ENCODE measurements around the gene CRB1. TPM values are rescaled to one million over a fixed set of nuclear protein-coding genes. Genes with fewer than 3 reads are reported as not detected.

The CRB1 gene
- total RNA-seq, 1 experiment from 2014 or later = not detected

DNA sequence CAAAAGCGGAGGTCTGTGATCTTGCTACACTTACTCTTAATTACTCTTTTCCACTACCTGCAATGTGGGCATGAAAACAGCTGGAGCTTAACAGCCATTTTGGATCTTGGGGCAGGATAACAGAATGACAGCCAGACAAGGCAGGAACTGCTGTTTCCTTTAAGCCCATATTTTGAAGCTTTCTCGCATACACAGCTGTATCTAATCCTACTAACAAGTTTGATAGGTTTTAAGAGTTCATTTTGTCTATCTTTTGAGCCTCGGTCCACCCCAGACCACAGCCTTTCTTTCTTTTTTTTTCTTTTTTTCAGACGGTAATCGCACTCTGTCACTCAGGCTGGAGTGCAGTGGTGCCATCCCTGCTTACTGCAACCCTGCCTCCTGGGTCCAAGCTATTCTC, 42.4 kb upstream of the CRB1 start:
- WGBS (ENCODE audit: extremely low coverage, insufficient read length, low lambda C conversion rate) = no CpG with 5 or more reads among the region's 5 CpGs

More for the DNA sequence above, 42.4 kb upstream of the CRB1 start:
- H3K27ac ChIP-seq (ENCODE audit: insufficient read length, low read depth, low read length) = no peak overlapping the region
- Mint-ChIP-seq H3K27ac (no peak overlapping the region; a peak in 1 of 7 replicates), H3K4me1 (peaks cover 10% of the 10 kb centered on the region in 2 experiments), H3K36me3 (ENCODE audit: insufficient read depth in 1 of 3, low read depth in 3 of 3) (peaks cover 0 to 4% (median 4%) of the 10 kb centered on the region in 3 experiments; a peak in 3 of 7 replicates), H3K27me3 (ENCODE audit: low read depth) (no peaks in the 10 kb centered on the region), H3K9me3 (no peaks in the 10 kb centered on the region), H3K4me3 (no peak overlapping the region)
- H3K23ac ChIP-seq (ENCODE audit: insufficient read length, low read depth, low read length) = no peak overlapping the region
- H3K79me2 ChIP-seq (ENCODE audit: insufficient read depth, low read length) = no peaks in the 10 kb centered on the region
- no peaks in the 10 kb centered on the region for H3K4me1 ChIP-seq (ENCODE audit: insufficient read depth, low read length)
- no peak overlapping the region for H3K56ac ChIP-seq (ENCODE audit: insufficient read length, low read depth, low read length)
- H2BK15ac ChIP-seq (ENCODE audit: low read depth, low read length) = no peak overlapping the region
- no peak overlapping the region for H3K4me2 ChIP-seq (ENCODE audit: insufficient read depth, insufficient read length, low read length)
- H2BK120ac ChIP-seq (ENCODE audit: low read depth, low read length, poor library complexity, severe bottlenecking) = no peak overlapping the region
- H3K18ac ChIP-seq (ENCODE audit: insufficient read length, low read depth, low read length) = no peak overlapping the region
- no peaks in the 10 kb centered on the region for H3K23me2 ChIP-seq (ENCODE audit: insufficient read length, low read depth, low read length, poor library complexity, severe bottlenecking)
- no peaks in the 10 kb centered on the region for H3K9me3 ChIP-seq (ENCODE audit: control insufficient read depth, low read depth, low read length)
- H2AK5ac ChIP-seq (ENCODE audit: insufficient read length, low read length) = no peak overlapping the region
- peak overlapping the region; percentile 68 for H2AFZ ChIP-seq (ENCODE audit: low read length)
- no peak for DNase-seq
- H4K20me1 ChIP-seq (ENCODE audit: control insufficient read depth, insufficient read depth, insufficient read length) = peaks cover 2% of the 10 kb centered on the region
- no peak overlapping the region for H3K9ac ChIP-seq (ENCODE audit: extremely low read depth, insufficient read length, low read length)
- H3K79me1 ChIP-seq (ENCODE audit: insufficient read depth, low read depth, low read length, poor library complexity, severe bottlenecking) = no peaks in the 10 kb centered on the region
- H2BK20ac ChIP-seq (ENCODE audit: low read depth, low read length, poor library complexity, severe bottlenecking) = no peak overlapping the region
- no peak overlapping the region for H2BK5ac ChIP-seq (ENCODE audit: insufficient read length, low read length)
- no peak overlapping the region for H4K91ac ChIP-seq (ENCODE audit: insufficient read length, low read depth, low read length)
- H4K5ac ChIP-seq (ENCODE audit: insufficient read length, low read depth, low read length) = peak overlapping the region; percentile 36
- no peak overlapping the region for H2BK12ac ChIP-seq (ENCODE audit: insufficient read length, low read depth, low read length)
- no peak overlapping the region for H4K8ac ChIP-seq (replicated peaks; ENCODE audit: insufficient read length, low read depth, low read length)
- no peak overlapping the region for H3K14ac ChIP-seq (ENCODE audit: insufficient read depth, low read length)
- no peak overlapping the region for H3K4ac ChIP-seq (ENCODE audit: low read depth, low read length)
- no peaks in the 10 kb centered on the region for H3K27me3 ChIP-seq (ENCODE audit: insufficient read depth, low read length)
- TF ChIP-seq, protein P1, sequence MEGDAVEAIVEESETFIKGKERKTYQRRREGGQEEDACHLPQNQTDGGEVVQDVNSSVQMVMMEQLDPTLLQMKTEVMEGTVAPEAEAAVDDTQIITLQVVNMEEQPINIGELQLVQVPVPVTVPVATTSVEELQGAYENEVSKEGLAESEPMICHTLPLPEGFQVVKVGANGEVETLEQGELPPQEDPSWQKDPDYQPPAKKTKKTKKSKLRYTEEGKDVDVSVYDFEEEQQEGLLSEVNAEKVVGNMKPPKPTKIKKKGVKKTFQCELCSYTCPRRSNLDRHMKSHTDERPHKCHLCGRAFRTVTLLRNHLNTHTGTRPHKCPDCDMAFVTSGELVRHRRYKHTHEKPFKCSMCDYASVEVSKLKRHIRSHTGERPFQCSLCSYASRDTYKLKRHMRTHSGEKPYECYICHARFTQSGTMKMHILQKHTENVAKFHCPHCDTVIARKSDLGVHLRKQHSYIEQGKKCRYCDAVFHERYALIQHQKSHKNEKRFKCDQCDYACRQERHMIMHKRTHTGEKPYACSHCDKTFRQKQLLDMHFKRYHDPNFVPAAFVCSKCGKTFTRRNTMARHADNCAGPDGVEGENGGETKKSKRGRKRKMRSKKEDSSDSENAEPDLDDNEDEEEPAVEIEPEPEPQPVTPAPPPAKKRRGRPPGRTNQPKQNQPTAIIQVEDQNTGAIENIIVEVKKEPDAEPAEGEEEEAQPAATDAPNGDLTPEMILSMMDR (conservative IDR thresholded peaks at IDR 0.05) = no peak
- no peak overlapping the region for H3T11ph ChIP-seq (ENCODE audit: low read length)
